Left renal cortex interstitium (tissue), 4 donors: ENCODE results near the gene PPP1R12C. TPM values are rescaled to one million over a fixed set of nuclear protein-coding genes. Genes with fewer than 3 reads are reported as not detected.

Experiments
- DNase-seq, 4 donors: peaks; one replicate each; pipeline ENCODE4 v3.0.0-alpha.2; 2013; ENCODE audit warnings: low read depth in 4 of 4, low spot score in 2 of 4, missing footprints in 1 of 4
- polyA plus RNA-seq, 4 donors: library from polyadenylated mRNA; unstranded; fragments of 120-200 nt; gene quantifications; one replicate each; pipeline ENCODE4 v1.2.1, GENCODE V29; 2013; ENCODE audit not compliant: insufficient read length in 4 of 4

The PPP1R12C gene
- polyA plus RNA-seq, 4 donors: 58.7 to 123 (median 100) TPM

GRCh38 chr19:55092423-55093318, 24.8 kb downstream of the PPP1R12C start:
- DNase-seq: no peak

DNA sequence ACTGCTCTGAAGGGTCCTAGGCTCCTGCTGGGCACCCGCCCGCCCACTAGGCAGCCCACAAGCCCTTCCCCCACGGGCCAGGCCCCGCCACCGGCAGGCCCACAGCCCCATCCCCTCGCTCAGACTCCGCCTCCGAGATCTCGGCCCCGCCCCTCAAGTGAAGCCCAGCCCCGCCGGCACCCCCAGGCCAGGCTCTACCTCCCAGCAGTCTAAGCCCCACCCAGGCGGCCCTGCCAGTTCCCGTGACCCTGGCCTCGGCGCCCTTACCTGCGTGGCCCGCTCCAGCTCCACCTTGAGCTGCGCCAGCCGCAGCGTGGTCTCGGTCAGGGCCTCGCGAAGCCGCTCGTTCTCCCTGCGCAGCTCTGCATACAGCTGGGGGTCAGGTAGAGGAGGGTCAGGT, 25.5 kb downstream of the PPP1R12C start:
- DNase-seq: no peak

DNA sequence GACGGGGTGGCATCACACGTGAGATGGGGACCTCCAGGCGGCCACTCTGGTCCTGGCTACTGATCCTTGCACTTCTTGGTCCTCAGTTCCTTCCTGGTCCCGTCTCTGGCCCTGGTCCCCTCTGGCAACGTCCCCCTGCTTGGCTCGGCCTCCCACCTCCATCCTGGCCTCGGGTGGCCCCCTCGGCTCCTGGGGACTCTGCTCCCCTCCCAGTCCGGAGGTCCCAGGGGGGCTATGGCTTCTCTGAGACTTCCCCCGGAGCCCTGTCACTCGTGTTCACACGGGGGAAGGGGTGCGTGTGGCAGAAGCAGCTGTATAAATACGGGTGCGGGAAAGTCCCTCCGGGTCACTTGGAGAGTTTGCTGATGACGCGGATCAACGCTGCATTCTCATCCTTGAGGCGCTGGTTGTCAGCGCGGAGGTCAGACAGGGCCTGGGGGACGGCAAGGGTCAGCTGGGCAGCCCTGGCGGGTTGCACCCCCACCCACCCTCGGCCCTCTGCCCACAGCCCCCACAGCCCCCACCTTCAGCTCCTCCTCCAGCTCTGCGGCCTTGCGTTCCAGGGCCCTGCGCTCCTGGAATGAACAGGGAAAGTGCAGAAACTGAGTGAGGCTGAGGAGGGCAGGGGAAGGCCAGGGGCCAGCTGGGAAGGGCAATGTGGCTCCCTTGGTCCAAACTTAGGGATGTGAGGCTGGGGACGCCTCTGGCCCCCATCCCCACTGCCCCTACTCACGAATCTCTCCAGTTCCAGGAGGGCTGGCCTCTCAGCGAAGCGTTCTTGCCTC, 26.1 kb downstream of the PPP1R12C start:
- no peak for DNase-seq

DNA sequence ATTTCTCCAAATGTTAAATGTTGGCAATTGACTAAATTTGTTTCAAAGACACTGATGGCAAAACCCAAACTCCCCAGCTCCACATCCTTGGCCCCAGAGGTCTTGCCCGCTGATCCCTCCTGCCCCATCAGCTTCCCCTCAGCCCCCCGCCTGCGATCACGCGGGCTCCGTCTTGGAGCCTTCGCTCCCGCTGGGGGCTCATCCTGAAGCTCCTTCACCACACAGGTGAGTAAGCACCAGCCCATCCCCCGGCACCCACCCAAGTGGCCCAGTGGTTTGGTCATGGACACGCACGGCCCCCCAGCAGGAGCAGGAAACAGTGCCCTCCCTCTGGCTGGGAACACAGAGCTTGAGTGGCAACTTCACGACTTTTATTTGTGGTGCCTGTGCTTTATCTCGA, 26.9 kb downstream of the PPP1R12C start:
- DNase-seq: no peak

DNA sequence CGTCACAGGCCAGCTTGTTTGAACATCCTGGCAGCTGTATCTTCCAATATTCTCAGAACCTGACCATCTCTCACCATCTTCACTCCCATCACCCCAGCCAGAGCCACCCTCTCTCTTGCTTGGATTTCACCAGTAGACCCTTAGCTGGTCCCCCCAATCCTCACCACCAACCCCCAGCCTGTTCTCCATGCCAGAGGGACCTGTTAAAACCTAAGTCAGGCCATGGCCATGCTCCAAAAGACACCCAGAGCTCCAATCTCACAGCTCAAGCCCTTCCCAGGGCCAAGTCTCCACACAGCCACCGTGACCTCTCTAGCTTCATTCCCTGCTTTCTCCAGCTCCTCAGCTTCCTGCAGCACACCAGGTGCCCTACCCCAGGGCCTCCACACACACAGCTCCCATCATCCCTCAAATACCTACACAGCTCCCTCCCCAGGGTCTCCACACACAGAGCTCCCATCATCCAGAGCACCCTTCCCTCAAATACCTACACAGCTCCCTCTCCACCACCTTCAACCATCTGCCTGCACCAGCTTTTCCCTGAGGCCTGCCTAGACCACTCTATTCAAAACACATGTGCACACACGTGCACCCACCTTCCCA, 28.0 kb downstream of the PPP1R12C start:
- no peak for DNase-seq

GRCh38 chr19:55088543-55089341, 28.7 kb downstream of the PPP1R12C start:
- no peak for DNase-seq

GRCh38 chr19:55088021-55088451, 29.4 kb downstream of the PPP1R12C start:
- DNase-seq: no peak

GRCh38 chr19:55087542-55087901, 29.9 kb downstream of the PPP1R12C start:
- DNase-seq: no peak

GRCh38 chr19:55086730-55087541, 30.5 kb downstream of the PPP1R12C start:
- DNase-seq: peak in 2 of 4 donors; percentile 68 to 87

- no peak for DNase-seq
Measured at GRCh38 chr19:55085923-55086715, 31.3 kb downstream of the PPP1R12C start.

DNA sequence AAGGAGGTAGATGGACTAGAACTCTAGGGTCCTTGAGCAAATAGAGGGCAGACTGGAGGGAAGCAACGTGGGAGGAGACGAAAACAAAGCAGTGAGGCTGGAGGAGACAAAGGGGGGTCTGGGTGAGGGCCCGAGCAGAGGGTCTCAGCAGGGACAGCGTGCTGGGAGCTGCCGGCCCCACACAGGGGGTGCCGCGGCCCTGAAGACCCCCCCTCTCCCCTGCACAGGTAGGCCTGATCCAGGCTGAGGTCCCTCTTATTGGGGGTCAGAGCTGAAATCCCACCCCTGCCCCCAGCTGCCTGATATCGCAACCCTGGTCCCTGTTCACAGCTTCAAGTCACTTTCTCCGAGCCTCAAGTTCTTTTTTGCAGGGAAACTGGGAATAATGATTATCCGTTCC, 33.0 kb downstream of the PPP1R12C start:
- DNase-seq: no peak

- DNase-seq: no peak
Measured at GRCh38 chr19:55083004-55083850, 34.2 kb downstream of the PPP1R12C start.

DNA sequence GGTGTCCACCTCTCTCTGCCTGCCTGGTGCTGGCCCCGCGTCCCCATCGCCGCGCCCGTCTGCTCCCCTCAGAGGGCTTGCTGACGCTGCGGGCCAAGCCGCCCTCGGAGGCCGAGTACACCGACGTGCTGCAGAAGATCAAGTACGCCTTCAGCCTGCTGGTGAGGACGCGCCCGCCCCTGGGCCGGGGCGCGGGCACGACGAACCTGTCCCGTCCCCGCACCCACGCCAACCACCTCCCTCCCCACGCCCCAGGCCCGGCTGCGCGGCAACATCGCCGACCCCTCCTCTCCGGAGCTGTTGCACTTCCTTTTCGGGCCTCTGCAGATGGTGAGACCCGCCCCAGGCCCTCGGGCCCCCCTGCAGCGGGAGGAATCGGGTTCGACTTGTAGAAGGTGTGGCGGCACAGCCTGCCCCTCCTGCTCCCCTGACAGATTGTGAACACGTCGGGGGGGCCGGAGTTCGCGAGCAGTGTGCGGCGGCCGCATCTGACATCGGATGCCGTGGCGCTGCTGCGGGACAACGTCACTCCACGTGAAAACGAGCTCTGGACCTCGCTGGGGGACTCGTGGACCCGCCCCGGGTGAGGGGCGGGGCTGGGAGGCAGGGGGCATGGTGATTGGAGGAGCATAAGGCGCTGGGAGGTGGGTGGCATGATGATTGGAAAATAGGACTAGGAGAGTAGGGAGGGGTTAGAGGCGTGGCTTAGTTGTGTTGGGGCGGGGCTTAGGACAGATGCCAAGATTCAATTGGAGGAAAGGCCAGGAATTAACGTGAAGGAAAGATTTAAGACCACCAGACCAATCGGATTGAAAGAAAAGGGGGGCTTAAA, 35.2 kb downstream of the PPP1R12C start:
- DNase-seq: no peak

- no peak for DNase-seq
Measured at GRCh38 chr19:55081770-55082019, 35.7 kb downstream of the PPP1R12C start.

GRCh38 chr19:55080968-55081769, 36.3 kb downstream of the PPP1R12C start:
- no peak for DNase-seq

DNA sequence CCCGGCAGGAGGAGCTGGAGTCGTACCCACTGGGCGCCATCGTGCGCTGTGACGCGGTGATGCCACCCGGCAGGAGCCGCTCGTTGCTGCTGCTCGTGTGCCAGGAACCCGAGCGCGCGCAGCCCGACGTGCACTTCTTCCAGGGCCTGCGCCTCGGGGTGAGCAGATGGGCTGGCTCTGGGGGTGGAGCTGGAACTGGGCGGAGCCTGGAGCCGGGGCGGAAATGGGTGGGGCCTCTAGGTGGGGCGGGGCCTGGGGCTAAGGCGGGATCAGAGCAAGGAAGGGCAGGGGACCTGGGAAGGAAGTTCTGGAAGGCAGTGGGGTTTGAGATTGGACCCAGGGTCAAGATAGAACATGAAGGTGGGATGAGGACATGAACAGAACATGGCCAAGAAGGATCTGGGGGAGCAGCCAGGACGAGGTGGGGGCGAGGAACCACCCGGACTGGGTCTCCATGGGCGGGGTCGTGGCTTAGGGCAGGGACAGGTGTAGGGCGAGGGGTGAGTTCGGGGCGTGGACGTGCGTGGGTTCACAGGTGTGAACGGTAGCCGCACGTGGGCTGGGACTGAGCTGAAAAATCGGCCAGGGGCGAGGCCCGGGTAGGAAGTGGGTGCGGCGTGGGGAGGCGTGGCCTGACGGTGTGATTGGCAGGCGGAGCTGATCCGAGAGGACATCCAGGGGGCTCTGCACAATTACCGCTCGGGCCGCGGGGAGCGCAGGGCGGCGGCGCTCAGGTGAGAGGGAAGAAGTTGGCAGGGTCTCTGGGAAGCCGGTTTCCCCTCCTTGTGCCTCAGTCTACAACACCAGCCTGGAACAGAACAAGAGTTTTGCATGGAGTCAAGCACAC, 37.1 kb downstream of the PPP1R12C start:
- DNase-seq: no peak
